SK-N-SH (cell line): ENCODE measurements around the gene COL8A2. TPM values are rescaled to one million over a fixed set of nuclear protein-coding genes. Genes with fewer than 3 reads are reported as not detected.

Experiments
- CTCF ChIA-PET: fragments of 300-600, 350-600 bp; formaldehyde crosslinking; extraction: SDS; loops from one replicate; lab custom pipeline; 2021; lab: Yijun Ruan, JAX
- POLR2A ChIA-PET: fragments of 350-600 bp; sonication (Branson Sonifier 250); formaldehyde crosslinking; extraction: SDS; loops from one replicate; lab custom pipeline; 2020; ENCODE audit warnings: antibody characterized with exemption, inconsistent platforms; lab: Yijun Ruan, JAX
- DNase-seq: peaks from one replicate; pipeline ENCODE4 v3.0.0; 2012
- H2AFZ ChIP-seq: fragments of 200-600 bp; sonication (generic); 2 replicates; pipeline ENCODE4 v1.8.1; 2016; ENCODE audit warnings: antibody characterized with exemption, mild to moderate bottlenecking, low read depth
- H3F3A ChIP-seq: fragments of 200-600 bp; sonication (generic); replicated peaks from 2 replicates; pipeline ENCODE3; 2016; ENCODE audit warnings: antibody characterized with exemption, mild to moderate bottlenecking; ENCODE audit not compliant: insufficient read depth
- H3K27ac ChIP-seq, 2 experiments: fragments of 200-500 bp in 1 of 2; fragments of 200-600 bp in 1 of 2; sonication (Bioruptor generic) in 1 of 2; sonication (generic), shearing (Covaris generic) in 1 of 2; 2 replicates each; pipeline versions ENCODE4 v1.5.1 to v1.6.1; 2014 to 2016; ENCODE audit warnings: low read depth in 2 of 2, inconsistent platforms in 1 of 2, low read length in 1 of 2, mild to moderate bottlenecking in 1 of 2, mixed read lengths in 1 of 2
- H3K27me3 ChIP-seq: fragments of 200-600 bp; sonication (generic), shearing (Covaris generic); 2 replicates; pipeline ENCODE4 v1.6.1; 2016; ENCODE audit warnings: mixed run types; ENCODE audit not compliant: insufficient read depth
- H3K36me3 ChIP-seq, 2 experiments: fragments of 200-500 bp in 1 of 2; fragments of 200-600 bp in 1 of 2; sonication (Bioruptor generic) in 1 of 2; sonication (generic) in 1 of 2; replicated peaks in 1 of 2; 2 replicates each; pipeline versions ENCODE3 to v1.5.1; 2014 to 2016; ENCODE audit warnings: low read length in 1 of 2, mild to moderate bottlenecking in 1 of 2; ENCODE audit not compliant: insufficient read depth in 2 of 2, control insufficient read depth in 1 of 2
- H3K4me1 ChIP-seq, 2 experiments: fragments of 200-500 bp in 1 of 2; fragments of 200-600 bp in 1 of 2; sonication (Bioruptor generic) in 1 of 2; sonication (generic), shearing (Covaris generic) in 1 of 2; 2 replicates each; pipeline versions ENCODE4 v1.5.1 to v1.6.1; 2014 to 2016; ENCODE audit warnings: low read depth in 1 of 2, low read length in 1 of 2, mixed run types in 1 of 2; ENCODE audit not compliant: insufficient read depth in 2 of 2, control insufficient read depth in 1 of 2
- H3K4me2 ChIP-seq: fragments of 200-600 bp; sonication (generic), shearing (Covaris generic); 2 replicates; pipeline ENCODE4 v1.6.1; 2017; ENCODE audit warnings: mixed run types
- H3K4me3 ChIP-seq, 2 experiments: fragments of 200-500 bp in 1 of 2; fragments of 200-600 bp in 1 of 2; sonication (Bioruptor generic) in 1 of 2; sonication (generic), shearing (Covaris generic) in 1 of 2; 2 replicates each; pipeline versions ENCODE4 v1.5.1 to v1.8.1; 2014 to 2016; ENCODE audit warnings: low read depth in 2 of 2, inconsistent platforms in 1 of 2, low read length in 1 of 2, mild to moderate bottlenecking in 1 of 2, mixed read lengths in 1 of 2, moderate library complexity in 1 of 2
- H3K79me2 ChIP-seq: fragments of 200-600 bp; sonication (generic); 2 replicates; pipeline ENCODE4 v1.8.1; 2017; ENCODE audit warnings: mild to moderate bottlenecking; ENCODE audit not compliant: insufficient read depth
- H3K9ac ChIP-seq: fragments of 200-600 bp; sonication (generic); 2 replicates; pipeline ENCODE4 v1.6.1; 2017; ENCODE audit warnings: mixed run types
- H3K9me2 ChIP-seq: fragments of 200-600 bp; sonication (generic); 2 replicates; pipeline ENCODE4 v1.6.1; 2017; ENCODE audit warnings: mixed run types
- H3K9me3 ChIP-seq: fragments of 200-600 bp; sonication (generic); 2 replicates; pipeline ENCODE4 v1.6.1; 2017; ENCODE audit warnings: mixed run types, mild to moderate bottlenecking, moderate library complexity
- H4K20me1 ChIP-seq: fragments of 200-600 bp; sonication (generic); 2 replicates; pipeline ENCODE4 v1.6.1; 2017; ENCODE audit warnings: mild to moderate bottlenecking, mixed run types; ENCODE audit not compliant: insufficient read depth
- FOSL2 ChIP-seq: IDR thresholded peaks from 2 replicates; pipeline ENCODE4 v1.4.0; 2012; ENCODE audit warnings: low read depth, mild to moderate bottlenecking, moderate library complexity, borderline replicate concordance
- FOXJ3 ChIP-seq: sonication (generic); formaldehyde crosslinking; IDR thresholded peaks from 2 replicates; pipeline ENCODE4 v1.5.1; 2020; ENCODE audit warnings: mild to moderate bottlenecking, missing genetic modification reagents
- GABPA ChIP-seq: IDR thresholded peaks from 2 replicates; pipeline ENCODE4 v1.4.0; 2012; ENCODE audit warnings: low read depth, mild to moderate bottlenecking
- GATA2 ChIP-seq: sonication (generic); formaldehyde crosslinking; IDR thresholded peaks from 2 replicates; pipeline ENCODE4 v1.5.0; 2020; ENCODE audit warnings: mild to moderate bottlenecking, missing genetic modification reagents
- MEF2A ChIP-seq: IDR thresholded peaks from 2 replicates; pipeline ENCODE4 v1.4.0; 2012; ENCODE audit warnings: low read depth, borderline replicate concordance
- MXI1 ChIP-seq: IDR thresholded peaks from 2 replicates; pipeline ENCODE4 v1.6.1; 2012; ENCODE audit warnings: mild to moderate bottlenecking, low read depth, low read length, improper control_type of control experiment
- NRF1 ChIP-seq: IDR thresholded peaks from 2 replicates; pipeline ENCODE4 v1.6.1; 2012; ENCODE audit warnings: low read depth, mild to moderate bottlenecking, low read length
- PBX3 ChIP-seq: IDR thresholded peaks from 2 replicates; pipeline ENCODE4; 2012
- RAD21 ChIP-seq: IDR thresholded peaks from 2 replicates; pipeline ENCODE4 v1.6.1; 2012; ENCODE audit warnings: mild to moderate bottlenecking, low read length
- RCOR1 ChIP-seq: fragments of 150-350 bp; IDR thresholded peaks from 2 replicates; pipeline ENCODE4 v1.6.1; 2017; ENCODE audit warnings: antibody characterized with exemption, low read length
- REST ChIP-seq: IDR thresholded peaks from 2 replicates; pipeline ENCODE4 v1.6.1; 2012; ENCODE audit warnings: mild to moderate bottlenecking, low read depth, low read length, moderate library complexity
- SIN3A ChIP-seq: IDR thresholded peaks from 2 replicates; pipeline ENCODE4 v1.6.1; 2012; ENCODE audit warnings: low read depth, mild to moderate bottlenecking, low read length, moderate library complexity, borderline replicate concordance
- TAF1 ChIP-seq: IDR thresholded peaks from 2 replicates; pipeline ENCODE4 v1.6.1; 2012; ENCODE audit warnings: low read depth, mild to moderate bottlenecking, low read length, moderate library complexity, borderline replicate concordance
- USF2 ChIP-seq: fragments of 150-350 bp; IDR thresholded peaks from 2 replicates; pipeline ENCODE4 v1.6.1; 2017; ENCODE audit warnings: antibody characterized with exemption, low read length, low read depth, borderline replicate concordance
- YY1 ChIP-seq: IDR thresholded peaks from 2 replicates; pipeline ENCODE4 v1.4.0; 2012; ENCODE audit warnings: low read depth, mild to moderate bottlenecking
- WGBS: methylation state at CpG from one replicate; pipeline ENCODE4 v1.1.6; 2017; ENCODE audit warnings: low lambda C conversion rate; 5-methylcytosine and 5-hydroxymethylcytosine counted together
- polyA plus RNA-seq, 3 experiments: library from polyadenylated mRNA; depleted of rRNA; stranded (reverse); fragments of >200 nt; gene quantifications; 2 replicates each; pipeline ENCODE4 v1.2.3, GENCODE V29; 2012
- TF ChIP-seq, protein P1 (sequence below): fragments of 150-350 bp; IDR thresholded peaks from 2 replicates; pipeline ENCODE4 v1.6.1; 2016; ENCODE audit warnings: mild to moderate bottlenecking, low read depth, low read length
- TF ChIP-seq, protein P2 (sequence below): IDR thresholded peaks from 2 replicates; pipeline ENCODE4 v1.4.0; 2012; ENCODE audit warnings: low read depth
- TF ChIP-seq, protein P3 (sequence below): IDR thresholded peaks from 2 replicates; pipeline ENCODE4 v1.4.0; 2012; ENCODE audit warnings: low read depth, borderline replicate concordance

Gene COL8A2
- polyA plus RNA-seq, 1 of the 3 experiments (the other 2 are of a cell fraction), result 3.1 TPM

DNA sequence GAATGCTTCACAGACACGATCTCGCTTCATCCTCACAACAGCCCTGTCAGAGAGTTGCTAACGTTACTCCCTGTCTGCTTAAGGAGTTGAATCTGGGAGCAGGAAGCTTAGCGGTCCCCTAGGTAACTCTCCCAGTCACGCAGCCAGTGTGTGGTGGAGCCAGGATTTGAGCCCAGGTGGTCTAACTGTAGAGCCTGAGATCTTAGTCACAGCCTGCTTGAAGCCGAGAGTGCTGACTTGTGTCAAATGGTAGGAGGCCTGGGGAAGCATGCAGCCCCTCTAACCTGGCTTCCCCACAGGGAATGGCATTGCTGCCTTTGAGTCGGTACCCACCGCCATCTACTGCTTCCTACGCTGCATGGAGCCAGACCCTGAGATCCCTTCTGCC, 32.2 kb downstream of the COL8A2 start:
- WGBS, result 98% methylated on average over 8 of the region's 9 CpGs
- H3K27ac ChIP-seq, result peak overlapping the region in 1 of 2 experiments; percentile 99; a peak in 2 of 4 replicates
- ChIA-PET POLR2A (interaction anchor here (1.4 kb wide), 1 partner anchor 21 kb away, joined by 3 read pairs; no protein-coding TSS in a partner anchor), CTCF (interaction anchor here (1.3 to 32.6 kb wide), 6 partner anchors 23 to 327 kb away, joined by 3 to 700 read pairs (median 6); partner anchors contain the start of gene TRAPPC3)
- H4K20me1 ChIP-seq, result no peaks in the 10 kb centered on the region
- no peak for DNase-seq
- peaks cover 3 to 79% of the 10 kb centered on the region in 2 experiments; a peak in 3 of 4 replicates for H3K4me1 ChIP-seq
- H3K4me2 ChIP-seq, result no peak overlapping the region
- peaks cover 40% of the 10 kb centered on the region for H3K79me2 ChIP-seq
- H3F3A ChIP-seq, result peaks cover 23% of the 10 kb centered on the region
- no peaks in the 10 kb centered on the region for H3K9me3 ChIP-seq
- H3K9me2 ChIP-seq, result no peaks in the 10 kb centered on the region
- TF ChIP-seq RAD21 (no peak), SIN3A (no peak), FOXJ3 (no peak), REST (no peak)
- TF ChIP-seq, protein P1, sequence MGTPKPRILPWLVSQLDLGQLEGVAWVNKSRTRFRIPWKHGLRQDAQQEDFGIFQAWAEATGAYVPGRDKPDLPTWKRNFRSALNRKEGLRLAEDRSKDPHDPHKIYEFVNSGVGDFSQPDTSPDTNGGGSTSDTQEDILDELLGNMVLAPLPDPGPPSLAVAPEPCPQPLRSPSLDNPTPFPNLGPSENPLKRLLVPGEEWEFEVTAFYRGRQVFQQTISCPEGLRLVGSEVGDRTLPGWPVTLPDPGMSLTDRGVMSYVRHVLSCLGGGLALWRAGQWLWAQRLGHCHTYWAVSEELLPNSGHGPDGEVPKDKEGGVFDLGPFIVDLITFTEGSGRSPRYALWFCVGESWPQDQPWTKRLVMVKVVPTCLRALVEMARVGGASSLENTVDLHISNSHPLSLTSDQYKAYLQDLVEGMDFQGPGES, result no peak
- TF ChIP-seq, protein P2, sequence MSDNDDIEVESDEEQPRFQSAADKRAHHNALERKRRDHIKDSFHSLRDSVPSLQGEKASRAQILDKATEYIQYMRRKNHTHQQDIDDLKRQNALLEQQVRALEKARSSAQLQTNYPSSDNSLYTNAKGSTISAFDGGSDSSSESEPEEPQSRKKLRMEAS, result no peak
- H3K27me3 ChIP-seq, result no peaks in the 10 kb centered on the region
- no peak overlapping the region for H2AFZ ChIP-seq
- no peak overlapping the region for H3K4me3 ChIP-seq
- H3K9ac ChIP-seq, result no peak overlapping the region
- H3K36me3 ChIP-seq, result peaks cover 17 to 53% of the 10 kb centered on the region in 2 experiments

GRCh38 chr1:36092166-36092797, 32.7 kb downstream of the COL8A2 start:
- no peak for DNase-seq
- H3K27me3 ChIP-seq, result no peaks in the 10 kb centered on the region
- peaks cover 40% of the 10 kb centered on the region for H3K79me2 ChIP-seq
- ChIA-PET CTCF (interaction anchor here (1.4 to 32.6 kb wide), 4 partner anchors 23 to 328 kb away, joined by 3 to 700 read pairs (median 6); no protein-coding TSS in a partner anchor), POLR2A (no interaction called here)
- H3K4me1 ChIP-seq, result peaks cover 3 to 75% of the 10 kb centered on the region in 2 experiments; a peak in 3 of 4 replicates
- no peak overlapping the region for H3K4me3 ChIP-seq
- peaks cover 17 to 53% of the 10 kb centered on the region in 2 experiments for H3K36me3 ChIP-seq
- peaks cover 23% of the 10 kb centered on the region for H3F3A ChIP-seq
- no peaks in the 10 kb centered on the region for H3K9me2 ChIP-seq
- no peaks in the 10 kb centered on the region for H3K9me3 ChIP-seq
- no peak overlapping the region for H3K4me2 ChIP-seq
- no peak overlapping the region for H3K9ac ChIP-seq
- no peak overlapping the region for H2AFZ ChIP-seq
- whole genome bisulfite sequencing, result 96% methylated on average over 13 of the region's 17 CpGs
- H4K20me1 ChIP-seq, result no peaks in the 10 kb centered on the region
- H3K27ac ChIP-seq, result peak overlapping the region in 1 of 2 experiments; percentile 99; a peak in 2 of 4 replicates
- no peak for TF ChIP-seq GABPA
- no peak for TF ChIP-seq NRF1
- no peak for TF ChIP-seq TAF1
- no peak for TF ChIP-seq MEF2A
- TF ChIP-seq PBX3, result no peak
- no peak for TF ChIP-seq YY1
- TF ChIP-seq, protein P3, sequence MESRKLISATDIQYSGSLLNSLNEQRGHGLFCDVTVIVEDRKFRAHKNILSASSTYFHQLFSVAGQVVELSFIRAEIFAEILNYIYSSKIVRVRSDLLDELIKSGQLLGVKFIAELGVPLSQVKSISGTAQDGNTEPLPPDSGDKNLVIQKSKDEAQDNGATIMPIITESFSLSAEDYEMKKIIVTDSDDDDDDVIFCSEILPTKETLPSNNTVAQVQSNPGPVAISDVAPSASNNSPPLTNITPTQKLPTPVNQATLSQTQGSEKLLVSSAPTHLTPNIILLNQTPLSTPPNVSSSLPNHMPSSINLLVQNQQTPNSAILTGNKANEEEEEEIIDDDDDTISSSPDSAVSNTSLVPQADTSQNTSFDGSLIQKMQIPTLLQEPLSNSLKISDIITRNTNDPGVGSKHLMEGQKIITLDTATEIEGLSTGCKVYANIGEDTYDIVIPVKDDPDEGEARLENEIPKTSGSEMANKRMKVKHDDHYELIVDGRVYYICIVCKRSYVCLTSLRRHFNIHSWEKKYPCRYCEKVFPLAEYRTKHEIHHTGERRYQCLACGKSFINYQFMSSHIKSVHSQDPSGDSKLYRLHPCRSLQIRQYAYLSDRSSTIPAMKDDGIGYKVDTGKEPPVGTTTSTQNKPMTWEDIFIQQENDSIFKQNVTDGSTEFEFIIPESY, result no peak
- no peak for TF ChIP-seq USF2
- TF ChIP-seq GATA2 (CRISPR knock-in tag), result no peak
- TF ChIP-seq RCOR1, result no peak
- no peak for TF ChIP-seq MXI1
- TF ChIP-seq FOSL2, result no peak
